Measurements from ENCODE around the gene TGFB1. TPM values are rescaled to one million over a fixed set of nuclear protein-coding genes. Genes with fewer than 3 reads are reported as not detected.

Gene TGFB1
- total RNA-seq, 1 donor from 2014 or later: 125 TPM

GRCh38 chr19:41321600-41322270 lies 32.0 kb downstream of the TGFB1 start:
- intact Hi-C loops (cut with micrococcal nuclease): no loop called here
- Mint-ChIP-seq H3K27me3 (ENCODE audit: low read depth) (no peaks in the 10 kb centered on the region), H3K4me3 (ENCODE audit: low read depth) (no peak overlapping the region), H3K36me3 (ENCODE audit: low read depth) (peaks cover 75% of the 10 kb centered on the region), H3K9me3 (no peaks in the 10 kb centered on the region), H3K4me1 (ENCODE audit: low read depth) (peaks cover 26% of the 10 kb centered on the region), H3K27ac (peak overlapping the region; percentile 0)
- DNase-seq (ENCODE audit: low spot score): no peak

- no peak for DNase-seq (ENCODE audit: low spot score)
- Mint-ChIP-seq H3K4me1 (ENCODE audit: low read depth) (peaks cover 22% of the 10 kb centered on the region), H3K27ac (peak overlapping the region; percentile 0), H3K36me3 (ENCODE audit: low read depth) (peaks cover 76% of the 10 kb centered on the region), H3K27me3 (ENCODE audit: low read depth) (no peaks in the 10 kb centered on the region), H3K9me3 (no peaks in the 10 kb centered on the region), H3K4me3 (ENCODE audit: low read depth) (no peak overlapping the region)
- intact Hi-C loops (cut with micrococcal nuclease): no loop called here
Observed at GRCh38 chr19:41321204-41321599, 32.5 kb downstream of the TGFB1 start.

- Mint-ChIP-seq H3K4me3 (ENCODE audit: low read depth) (no peak overlapping the region), H3K4me1 (ENCODE audit: low read depth) (peaks cover 22% of the 10 kb centered on the region), H3K27me3 (ENCODE audit: low read depth) (no peaks in the 10 kb centered on the region), H3K27ac (no peak overlapping the region), H3K36me3 (ENCODE audit: low read depth) (peaks cover 78% of the 10 kb centered on the region), H3K9me3 (no peaks in the 10 kb centered on the region)
- DNase-seq (ENCODE audit: low spot score): no peak
- intact Hi-C loops (cut with micrococcal nuclease): no loop called here
Observed at GRCh38 chr19:41320568-41320967, 33.2 kb downstream of the TGFB1 start.

GRCh38 chr19:41320185-41320518 lies 33.6 kb downstream of the TGFB1 start:
- intact Hi-C loops (cut with micrococcal nuclease): no loop called here
- no peak overlapping the region for H3K27ac Mint-ChIP-seq
- no peak for DNase-seq (ENCODE audit: low spot score)
- H3K4me1 Mint-ChIP-seq (ENCODE audit: low read depth): peaks cover 20% of the 10 kb centered on the region
- H3K4me3 Mint-ChIP-seq (ENCODE audit: low read depth): no peak overlapping the region
- peaks cover 74% of the 10 kb centered on the region for H3K36me3 Mint-ChIP-seq (ENCODE audit: low read depth)
- H3K9me3 Mint-ChIP-seq: no peaks in the 10 kb centered on the region
- no peaks in the 10 kb centered on the region for H3K27me3 Mint-ChIP-seq (ENCODE audit: low read depth)

- Mint-ChIP-seq H3K27ac (no peak overlapping the region), H3K9me3 (no peaks in the 10 kb centered on the region), H3K4me3 (ENCODE audit: low read depth) (no peak overlapping the region), H3K36me3 (ENCODE audit: low read depth) (peaks cover 72% of the 10 kb centered on the region), H3K4me1 (ENCODE audit: low read depth) (peaks cover 17% of the 10 kb centered on the region), H3K27me3 (ENCODE audit: low read depth) (no peaks in the 10 kb centered on the region)
- no peak for DNase-seq (ENCODE audit: low spot score)
- intact Hi-C loops (cut with micrococcal nuclease): no loop called here
Observed at GRCh38 chr19:41319500-41320184, 34.1 kb downstream of the TGFB1 start.

- intact Hi-C loops (cut with micrococcal nuclease): no loop called here
- H3K27me3 Mint-ChIP-seq (ENCODE audit: low read depth): no peaks in the 10 kb centered on the region
- H3K4me3 Mint-ChIP-seq (ENCODE audit: low read depth): no peak overlapping the region
- H3K4me1 Mint-ChIP-seq (ENCODE audit: low read depth): peaks cover 16% of the 10 kb centered on the region
- peaks cover 73% of the 10 kb centered on the region for H3K36me3 Mint-ChIP-seq (ENCODE audit: low read depth)
- no peak overlapping the region for H3K27ac Mint-ChIP-seq
- no peaks in the 10 kb centered on the region for H3K9me3 Mint-ChIP-seq
- DNase-seq (ENCODE audit: low spot score): no peak
Observed at GRCh38 chr19:41318696-41319499, 34.8 kb downstream of the TGFB1 start.

- H3K27me3 Mint-ChIP-seq (ENCODE audit: low read depth): no peaks in the 10 kb centered on the region
- intact Hi-C loops (cut with micrococcal nuclease): no loop called here
- peaks cover 83% of the 10 kb centered on the region for H3K36me3 Mint-ChIP-seq (ENCODE audit: low read depth)
- peaks cover 20% of the 10 kb centered on the region for H3K4me1 Mint-ChIP-seq (ENCODE audit: low read depth)
- no peaks in the 10 kb centered on the region for H3K9me3 Mint-ChIP-seq
- DNase-seq (ENCODE audit: low spot score): no peak
- no peak overlapping the region for H3K4me3 Mint-ChIP-seq (ENCODE audit: low read depth)
- H3K27ac Mint-ChIP-seq: peak overlapping the region; percentile 7
Observed at GRCh38 chr19:41316306-41316920, 37.3 kb downstream of the TGFB1 start.

GRCh38 chr19:41311613-41312012 lies 42.1 kb downstream of the TGFB1 start:
- DNase-seq (ENCODE audit: low spot score): no peak
- Mint-ChIP-seq H3K27me3 (ENCODE audit: low read depth) (no peaks in the 10 kb centered on the region), H3K27ac (peak overlapping the region; percentile 67), H3K4me1 (ENCODE audit: low read depth) (peaks cover 46% of the 10 kb centered on the region), H3K9me3 (no peaks in the 10 kb centered on the region), H3K4me3 (ENCODE audit: low read depth) (peak overlapping the region; percentile 97), H3K36me3 (ENCODE audit: low read depth) (peaks cover 62% of the 10 kb centered on the region)
- intact Hi-C loops (cut with micrococcal nuclease): loop anchor here (2.0 kb wide), 2 partner anchors 15 to 39 kb away; no protein-coding TSS in a partner anchor

- Mint-ChIP-seq H3K27ac (no peak overlapping the region), H3K27me3 (ENCODE audit: low read depth) (no peaks in the 10 kb centered on the region), H3K4me1 (ENCODE audit: low read depth) (peaks cover 48% of the 10 kb centered on the region), H3K36me3 (ENCODE audit: low read depth) (peaks cover 62% of the 10 kb centered on the region), H3K4me3 (ENCODE audit: low read depth) (peak overlapping the region; percentile 97), H3K9me3 (no peaks in the 10 kb centered on the region)
- DNase-seq (ENCODE audit: low spot score): no peak
- intact Hi-C loops (cut with micrococcal nuclease): loop anchor here (2.0 kb wide), 2 partner anchors 16 to 40 kb away; no protein-coding TSS in a partner anchor
Observed at GRCh38 chr19:41311072-41311471, 42.6 kb downstream of the TGFB1 start.

GRCh38 chr19:41310033-41310831 lies 43.5 kb downstream of the TGFB1 start, which contains the start of gene CCDC97:
Gene CCDC97, plus strand, starts transcription at chr19:41310172. Its CDS starts 139 bp downstream, at chr19:41310311.
- Mint-ChIP-seq H3K9me3 (no peaks in the 10 kb centered on the region), H3K4me3 (ENCODE audit: low read depth) (peak within 1 kb of the TSS; percentile 97), H3K27ac (peak within 1 kb of the TSS; percentile 96), H3K4me1 (ENCODE audit: low read depth) (peaks cover 51% of the 10 kb centered on the region), H3K36me3 (ENCODE audit: low read depth) (peaks cover 66% of the 10 kb centered on the region), H3K27me3 (ENCODE audit: low read depth) (no peaks in the 10 kb centered on the region)
- intact Hi-C loops (cut with micrococcal nuclease): loop anchor here (2.0 kb wide), 2 partner anchors 17 to 41 kb away; no protein-coding TSS in a partner anchor
- peak; percentile 88 for DNase-seq (ENCODE audit: low spot score)

- Mint-ChIP-seq H3K4me1 (ENCODE audit: low read depth) (peaks cover 59% of the 10 kb centered on the region), H3K27ac (peak overlapping the region; percentile 96), H3K27me3 (ENCODE audit: low read depth) (no peaks in the 10 kb centered on the region), H3K9me3 (no peaks in the 10 kb centered on the region), H3K4me3 (ENCODE audit: low read depth) (peak overlapping the region; percentile 97), H3K36me3 (ENCODE audit: low read depth) (peaks cover 72% of the 10 kb centered on the region)
- DNase-seq (ENCODE audit: low spot score): no peak
- intact Hi-C loops (cut with micrococcal nuclease): loop anchor here (2.0 to 5.0 kb wide), 3 partner anchors 17 to 253 kb away; no protein-coding TSS in a partner anchor
Observed at GRCh38 chr19:41309180-41310032, 44.3 kb downstream of the TGFB1 start.

All from activated T-helper 2 cell treated with anti-CD3 and anti-CD28 coated beads, Interferon-gamma antibody, Interleukin-2, Interleukin-4, amounts not matched to agents 10 μg/mL and 5 μg/mL and 100 μg/mL, durations not matched to agents 14 hours and 24 hours and 36 hours (primary cell).